Prostate gland (tissue), 2 donors: Measurements from ENCODE around the gene MAPK9. TPM values are rescaled to one million over a fixed set of nuclear protein-coding genes. Genes with fewer than 3 reads are reported as not detected.
"Not testable (repeated sequence)": the region's sequence is repeated elsewhere in the genome, so short reads cannot be mapped to it uniquely, and the experiment has no call there.

ENCODE experiments used
- DNase-seq: peaks from one replicate; pipeline ENCODE4 v3.0.0-alpha.2; 2019; ENCODE audit warnings: low spot score
- H3K27ac ChIP-seq, 2 donors: fragments of 200-600 bp; sonication (generic); 2 replicates each; pipeline ENCODE4 v1.5.1; 2017 to 2019
- H3K27me3 ChIP-seq: fragments of 200-600 bp; sonication (generic); replicated peaks from 2 replicates; pipeline ENCODE4 v1.5.1; 2019; ENCODE audit not compliant: insufficient read depth
- H3K36me3 ChIP-seq, 2 donors: fragments of 200-600 bp; sonication (generic); 1 replicate in 1 of 2; 2 replicates in 1 of 2; pipeline versions ENCODE4 v1.5.1 to v1.8.1; 2017 to 2019
- H3K4me1 ChIP-seq: fragments of 200-600 bp; sonication (generic); replicated peaks from 2 replicates; pipeline ENCODE4 v1.5.1; 2019
- H3K4me3 ChIP-seq, 2 donors: fragments of 200-600 bp; sonication (generic); 2 replicates each; pipeline ENCODE4 v1.5.1; 2017 to 2019
- H3K9me3 ChIP-seq: fragments of 200-600 bp; sonication (generic); 2 replicates; pipeline ENCODE4 v1.5.1; 2017
- POLR2A ChIP-seq: fragments of 450-650 bp; IDR thresholded peaks from one replicate; pipeline ENCODE4 v1.6.1; 2016; ENCODE audit warnings: antibody characterized with exemption, mild to moderate bottlenecking
- POLR2AphosphoS5 ChIP-seq: sonication (generic); formaldehyde crosslinking; IDR thresholded peaks from one replicate; pipeline ENCODE4 v1.6.1; 2017; ENCODE audit warnings: antibody characterized with exemption
- WGBS: methylation state at CpG from one replicate; pipeline ENCODE4 v1.1.5; 2018; 5-methylcytosine and 5-hydroxymethylcytosine counted together
- intact Hi-C: fragments of 100-400 bp; cut with DNase I; formaldehyde crosslinking; loops from one replicate; pipeline ENCODE4 v1.14.2; 2022
- total RNA-seq, 2 donors: library from RNA; depleted of rRNA; stranded (reverse); fragments of >200 nt; gene quantifications; one replicate each; pipeline ENCODE4 v1.1.0, GENCODE V29; 2016
- TF ChIP-seq, protein P1 (sequence below), 4 experiments: fragments of 200-600 bp in 2 of 4; fragments of 450-650 bp in 2 of 4; sonication (generic) in 2 of 4; IDR thresholded peaks; 1 replicate in 3 of 4; 2 replicates in 1 of 4; pipeline ENCODE4 v1.5.1; 2016 to 2019; ENCODE audit warnings: antibody characterized with exemption in 4 of 4, mild to moderate bottlenecking in 2 of 4, moderate library complexity in 2 of 4

MAPK9 gene
- total RNA-seq, 2 donors from 2014 or later: 28.8 to 38.5 TPM

DNA sequence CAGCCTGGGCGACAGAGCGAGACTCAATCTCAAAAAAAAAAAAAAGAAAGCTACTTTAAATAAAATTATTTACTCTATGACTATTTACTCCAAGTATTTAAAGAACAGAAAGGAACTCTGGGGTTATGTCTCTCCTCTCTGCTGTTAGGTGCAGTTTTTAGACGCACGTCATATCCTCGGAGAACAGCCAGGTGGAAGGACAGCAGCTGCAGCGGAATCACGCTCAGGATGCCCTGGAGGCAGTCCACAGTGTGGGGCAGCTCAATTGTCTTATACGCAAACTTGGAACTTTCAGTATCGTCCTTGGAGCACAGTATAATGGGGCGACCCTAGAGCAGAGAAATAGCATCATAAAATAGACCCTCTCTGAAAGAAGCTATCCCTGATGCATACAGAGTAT, 10.4 kb upstream of the MAPK9 start:
- H3K4me1 ChIP-seq: no peaks in the 10 kb centered on the region
- TF ChIP-seq POLR2A (no peak), POLR2AphosphoS5 (no peak)
- TF ChIP-seq, protein P1, sequence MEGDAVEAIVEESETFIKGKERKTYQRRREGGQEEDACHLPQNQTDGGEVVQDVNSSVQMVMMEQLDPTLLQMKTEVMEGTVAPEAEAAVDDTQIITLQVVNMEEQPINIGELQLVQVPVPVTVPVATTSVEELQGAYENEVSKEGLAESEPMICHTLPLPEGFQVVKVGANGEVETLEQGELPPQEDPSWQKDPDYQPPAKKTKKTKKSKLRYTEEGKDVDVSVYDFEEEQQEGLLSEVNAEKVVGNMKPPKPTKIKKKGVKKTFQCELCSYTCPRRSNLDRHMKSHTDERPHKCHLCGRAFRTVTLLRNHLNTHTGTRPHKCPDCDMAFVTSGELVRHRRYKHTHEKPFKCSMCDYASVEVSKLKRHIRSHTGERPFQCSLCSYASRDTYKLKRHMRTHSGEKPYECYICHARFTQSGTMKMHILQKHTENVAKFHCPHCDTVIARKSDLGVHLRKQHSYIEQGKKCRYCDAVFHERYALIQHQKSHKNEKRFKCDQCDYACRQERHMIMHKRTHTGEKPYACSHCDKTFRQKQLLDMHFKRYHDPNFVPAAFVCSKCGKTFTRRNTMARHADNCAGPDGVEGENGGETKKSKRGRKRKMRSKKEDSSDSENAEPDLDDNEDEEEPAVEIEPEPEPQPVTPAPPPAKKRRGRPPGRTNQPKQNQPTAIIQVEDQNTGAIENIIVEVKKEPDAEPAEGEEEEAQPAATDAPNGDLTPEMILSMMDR (IDR thresholded peaks at IDR 0.05): no peak
- H3K4me3 ChIP-seq: no peak overlapping the region
- no peaks in the 10 kb centered on the region for H3K9me3 ChIP-seq
- intact Hi-C loops: no loop called here
- H3K27me3 ChIP-seq: peaks cover 3% of the 10 kb centered on the region
- no peak overlapping the region for H3K27ac ChIP-seq
- no peak for DNase-seq
- 84% methylated on average over 10 of the region's 10 CpGs for WGBS
- H3K36me3 ChIP-seq: no peaks in the 10 kb centered on the region

DNA sequence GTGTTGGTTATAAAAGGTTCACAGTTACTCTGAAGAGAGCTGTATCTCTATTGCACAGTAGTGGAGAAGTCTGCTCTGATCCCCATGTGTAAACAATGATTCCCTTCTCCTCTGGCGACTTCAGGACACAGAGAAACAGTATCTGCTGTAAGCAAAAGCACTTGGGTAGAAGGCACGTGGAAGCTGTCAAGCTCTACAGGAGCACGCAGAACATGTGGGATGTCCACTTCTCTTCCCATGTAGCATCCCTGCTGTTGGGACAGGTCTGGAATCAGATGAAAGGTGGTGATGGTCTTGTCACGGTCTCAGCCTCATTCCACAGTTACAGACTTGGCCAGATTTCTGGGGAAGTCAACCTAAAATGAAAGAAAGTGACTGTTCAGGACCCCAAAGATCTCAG, 9.4 kb upstream of the MAPK9 start:
- no peaks in the 10 kb centered on the region for H3K9me3 ChIP-seq
- no peaks in the 10 kb centered on the region for H3K4me1 ChIP-seq
- DNase-seq: no peak
- H3K36me3 ChIP-seq: no peaks in the 10 kb centered on the region
- no peak overlapping the region for H3K27ac ChIP-seq
- intact Hi-C loops: no loop called here
- WGBS: 41% methylated on average over 4 of the region's 4 CpGs
- H3K4me3 ChIP-seq: no peak overlapping the region
- no peak for TF ChIP-seq POLR2A
- TF ChIP-seq, protein P1 (IDR thresholded peaks at IDR 0.05): no peak
- H3K27me3 ChIP-seq: peaks cover 3% of the 10 kb centered on the region

DNA sequence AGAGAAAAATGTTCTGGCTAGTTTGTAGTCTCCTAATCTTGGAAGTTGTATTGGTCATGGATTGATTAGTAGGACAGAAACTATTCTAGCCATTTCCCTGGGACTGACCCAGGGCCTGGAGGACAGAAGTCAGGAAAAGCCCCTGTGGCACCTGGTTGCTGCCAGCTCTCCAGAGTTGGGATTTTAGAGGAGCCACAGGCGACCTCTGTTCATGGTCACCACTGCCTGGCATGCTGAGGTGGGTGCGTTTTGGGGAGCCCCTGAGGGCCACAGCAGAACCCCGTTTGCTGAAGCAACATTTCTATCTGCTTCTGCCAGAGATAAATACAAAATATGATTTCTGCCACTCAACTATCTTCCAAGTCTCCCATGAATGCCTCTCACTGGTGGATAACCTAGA, 7.6 kb upstream of the MAPK9 start:
- DNase-seq: no peak
- TF ChIP-seq POLR2AphosphoS5 (no peak), POLR2A (no peak)
- TF ChIP-seq, protein P1 (IDR thresholded peaks at IDR 0.05): no peak
- no peaks in the 10 kb centered on the region for H3K27me3 ChIP-seq
- H3K4me3 ChIP-seq: no peak overlapping the region
- no peaks in the 10 kb centered on the region for H3K4me1 ChIP-seq
- H3K9me3 ChIP-seq: no peaks in the 10 kb centered on the region
- H3K27ac ChIP-seq: no peak overlapping the region
- WGBS: 93% methylated on average over 3 of the region's 3 CpGs
- intact Hi-C loops: no loop called here
- no peaks in the 10 kb centered on the region for H3K36me3 ChIP-seq

GRCh38 chr5:180299014-180299413, 7.1 kb upstream of the MAPK9 start:
- DNase-seq, H3K9me3 ChIP-seq, H3K36me3 ChIP-seq, H3K4me3 ChIP-seq, H3K4me1 ChIP-seq, H3K27ac ChIP-seq, H3K27me3 ChIP-seq, intact Hi-C loops: not testable (repeated sequence)
- WGBS: 92% methylated on average over 14 of the region's 14 CpGs

- 93% methylated on average over 2 of the region's 2 CpGs for WGBS
- H3K27me3 ChIP-seq: no peaks in the 10 kb centered on the region
- no peak overlapping the region for H3K4me3 ChIP-seq
- H3K36me3 ChIP-seq: no peaks in the 10 kb centered on the region
- no peaks in the 10 kb centered on the region for H3K9me3 ChIP-seq
- DNase-seq: no peak
- TF ChIP-seq, protein P1 (IDR thresholded peaks at IDR 0.05): no peak
- no peak for TF ChIP-seq POLR2AphosphoS5
- no peak for TF ChIP-seq POLR2A
- intact Hi-C loops: no loop called here
- no peaks in the 10 kb centered on the region for H3K4me1 ChIP-seq
- H3K27ac ChIP-seq: no peak overlapping the region
These were observed 5.9 kb upstream of the MAPK9 start for GRCh38 chr5:180297587-180298282.
